HG02973 (cell line): Measurements from ENCODE around the gene LHFPL2.
"Not testable (repeated sequence)": the region's sequence is repeated elsewhere in the genome, so short reads cannot be mapped to it uniquely, and the experiment has no call there.

Experiments
- ATAC-seq: cut with Tn5 transposase; IDR thresholded peaks from one replicate; pipeline ENCODE4 v1.9.1; 2021; ENCODE audit warnings: moderate library complexity; ENCODE audit not compliant: unreplicated experiment

LHFPL2 gene

GRCh38 chr5:78621291-78621738 is 27.3 kb downstream of the LHFPL2 start:
- ATAC-seq, result no peak

GRCh38 chr5:78620119-78620518 is 28.5 kb downstream of the LHFPL2 start:
- not testable (repeated sequence) for ATAC-seq

GRCh38 chr5:78618303-78618702 is 30.3 kb downstream of the LHFPL2 start:
- no peak for ATAC-seq

- ATAC-seq, result no peak
These were observed 32.9 kb downstream of the LHFPL2 start for GRCh38 chr5:78615697-78616096.

- ATAC-seq, result no peak
These were observed 33.8 kb downstream of the LHFPL2 start for GRCh38 chr5:78614816-78615215.

GRCh38 chr5:78613756-78614155 is 34.8 kb downstream of the LHFPL2 start:
- ATAC-seq, result no peak

GRCh38 chr5:78613151-78613533 is 35.4 kb downstream of the LHFPL2 start:
- no peak for ATAC-seq

- ATAC-seq, result no peak
These were observed 36.1 kb downstream of the LHFPL2 start for GRCh38 chr5:78612227-78613150.

GRCh38 chr5:78611126-78611605 is 37.4 kb downstream of the LHFPL2 start:
- ATAC-seq, result no peak

GRCh38 chr5:78610636-78611035 is 37.9 kb downstream of the LHFPL2 start:
- no peak for ATAC-seq

- ATAC-seq, result no peak
These were observed 38.4 kb downstream of the LHFPL2 start for GRCh38 chr5:78610163-78610583.

GRCh38 chr5:78607864-78608263 is 40.7 kb downstream of the LHFPL2 start:
- no peak for ATAC-seq

- no peak for ATAC-seq
These were observed 42.3 kb downstream of the LHFPL2 start for GRCh38 chr5:78606241-78606640.

GRCh38 chr5:78605611-78606010 is 43.0 kb downstream of the LHFPL2 start:
- no peak for ATAC-seq

- ATAC-seq, result no peak
These were observed 43.8 kb downstream of the LHFPL2 start for GRCh38 chr5:78604689-78605285.

GRCh38 chr5:78603636-78604175 is 44.9 kb downstream of the LHFPL2 start:
- ATAC-seq, result no peak

- ATAC-seq, result no peak
These were observed 46.2 kb downstream of the LHFPL2 start for GRCh38 chr5:78602400-78602799.

GRCh38 chr5:78601559-78602314 is 46.8 kb downstream of the LHFPL2 start:
- no peak for ATAC-seq

GRCh38 chr5:78600687-78601414 is 47.7 kb downstream of the LHFPL2 start:
- no peak for ATAC-seq

- ATAC-seq, result no peak
These were observed 49.6 kb downstream of the LHFPL2 start for GRCh38 chr5:78598973-78599372.
